SH-SY5Y (cell line): ENCODE results near the gene DENND5B.

Source experiments
- GATA2 ChIP-seq: IDR thresholded peaks from 2 replicates; pipeline ENCODE4 v1.6.1; 2011; ENCODE audit warnings: mild to moderate bottlenecking, low read depth, low read length
- GATA3 ChIP-seq: IDR thresholded peaks from 2 replicates; pipeline ENCODE4 v1.6.1; 2011; ENCODE audit warnings: low read depth, mild to moderate bottlenecking, low read length, moderate library complexity

DNA sequence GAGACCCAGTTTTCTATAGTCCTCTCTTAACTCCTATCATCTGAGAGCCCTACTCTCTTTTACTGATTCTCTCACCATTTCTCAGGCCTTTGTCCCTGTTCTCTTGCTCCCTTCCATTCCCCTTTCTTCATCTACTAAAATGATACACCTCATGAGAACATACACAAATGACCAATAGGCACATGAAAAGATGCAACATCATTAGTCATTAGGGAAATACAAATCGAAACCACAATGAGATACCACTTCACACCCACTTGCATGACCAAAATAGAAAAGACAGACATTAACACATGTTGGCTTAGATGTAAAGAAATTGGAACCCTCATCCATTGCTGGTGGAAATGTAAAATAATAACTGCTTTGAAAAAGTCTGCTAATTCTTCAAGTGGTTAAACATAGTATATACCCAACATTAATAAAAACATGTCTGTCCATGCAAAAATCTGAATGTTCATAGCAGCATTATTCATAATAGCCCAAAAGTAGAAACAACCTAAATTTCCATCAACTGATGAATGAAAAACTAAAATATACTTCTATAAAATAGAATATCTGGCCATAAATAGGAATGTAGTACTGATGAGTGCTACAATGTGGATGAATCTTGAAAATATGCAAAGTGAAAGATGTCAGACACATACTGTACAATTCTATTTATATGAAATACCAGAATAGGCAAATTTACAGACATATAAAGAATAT lies 66.0 kb downstream of the DENND5B start:
- TF ChIP-seq GATA2: no peak
- no peak for TF ChIP-seq GATA3
